ENCODE data around the gene MRPL2.

MRPL2 gene

DNA sequence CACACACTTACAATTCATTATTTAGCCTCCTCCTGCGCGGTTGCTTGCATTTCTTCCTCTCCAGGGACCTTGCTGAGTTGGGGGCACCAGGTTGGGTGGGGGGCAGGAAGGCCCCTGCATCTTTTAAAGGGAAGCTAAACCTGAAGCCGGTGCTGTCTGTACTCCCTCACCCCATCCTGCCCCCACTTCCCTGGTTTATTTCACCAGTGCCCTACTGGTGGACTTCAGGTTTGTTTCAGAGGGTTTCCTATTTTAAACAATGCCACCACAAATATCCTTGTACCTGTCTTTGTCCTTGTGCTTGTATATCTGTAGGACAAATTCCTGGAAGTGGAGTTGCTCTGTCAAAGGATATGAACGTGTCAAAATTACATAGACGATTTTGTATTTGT lies 37.9 kb upstream of the MRPL2 start:
- TF ChIP-seq, protein P1, sequence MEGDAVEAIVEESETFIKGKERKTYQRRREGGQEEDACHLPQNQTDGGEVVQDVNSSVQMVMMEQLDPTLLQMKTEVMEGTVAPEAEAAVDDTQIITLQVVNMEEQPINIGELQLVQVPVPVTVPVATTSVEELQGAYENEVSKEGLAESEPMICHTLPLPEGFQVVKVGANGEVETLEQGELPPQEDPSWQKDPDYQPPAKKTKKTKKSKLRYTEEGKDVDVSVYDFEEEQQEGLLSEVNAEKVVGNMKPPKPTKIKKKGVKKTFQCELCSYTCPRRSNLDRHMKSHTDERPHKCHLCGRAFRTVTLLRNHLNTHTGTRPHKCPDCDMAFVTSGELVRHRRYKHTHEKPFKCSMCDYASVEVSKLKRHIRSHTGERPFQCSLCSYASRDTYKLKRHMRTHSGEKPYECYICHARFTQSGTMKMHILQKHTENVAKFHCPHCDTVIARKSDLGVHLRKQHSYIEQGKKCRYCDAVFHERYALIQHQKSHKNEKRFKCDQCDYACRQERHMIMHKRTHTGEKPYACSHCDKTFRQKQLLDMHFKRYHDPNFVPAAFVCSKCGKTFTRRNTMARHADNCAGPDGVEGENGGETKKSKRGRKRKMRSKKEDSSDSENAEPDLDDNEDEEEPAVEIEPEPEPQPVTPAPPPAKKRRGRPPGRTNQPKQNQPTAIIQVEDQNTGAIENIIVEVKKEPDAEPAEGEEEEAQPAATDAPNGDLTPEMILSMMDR (conservative IDR thresholded peaks at IDR 0.05; ENCODE audit: low read depth, low read length), result no peak
- no peak overlapping the region for H3K4me3 ChIP-seq (ENCODE audit: low read length)
- no peak for DNase-seq (ENCODE audit: low read depth)

DNA sequence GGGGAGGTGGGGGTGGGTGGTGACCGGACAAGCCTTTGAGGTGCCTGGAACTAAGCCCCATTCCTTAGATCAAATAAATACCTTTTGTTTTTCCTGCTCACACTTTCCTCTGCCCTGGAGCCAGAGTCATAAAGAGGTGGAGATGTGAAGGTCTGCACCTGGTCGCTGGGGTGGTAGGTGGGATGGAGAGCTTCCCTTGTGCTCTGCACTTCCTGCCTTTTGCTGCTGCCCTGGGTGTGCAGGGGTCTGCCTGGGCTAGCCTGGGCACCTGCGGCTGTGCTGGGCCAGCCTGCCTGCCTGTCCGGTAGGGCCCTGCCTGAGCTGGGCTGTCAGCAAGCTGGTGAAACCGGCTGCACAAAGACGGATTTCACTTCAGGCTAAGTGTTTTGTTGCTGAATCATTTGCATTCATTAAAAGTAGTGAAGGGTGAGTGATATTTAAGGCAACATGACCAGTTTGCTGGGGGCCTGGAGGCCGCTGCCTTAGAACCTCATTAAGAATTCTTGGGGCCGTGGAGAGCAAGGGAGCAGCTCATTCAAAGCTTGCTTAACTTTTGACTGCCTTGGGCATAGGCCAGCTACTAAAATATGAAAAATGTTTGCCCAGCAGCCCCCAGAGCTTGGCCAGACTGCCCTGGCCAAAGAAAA lies 37.3 kb upstream of the MRPL2 start:
- no peak overlapping the region for H3K4me3 ChIP-seq (ENCODE audit: low read length)
- DNase-seq (ENCODE audit: low read depth), result peak; percentile 83
- TF ChIP-seq, protein P1 (conservative IDR thresholded peaks at IDR 0.05; ENCODE audit: low read depth, low read length), result no peak

DNA sequence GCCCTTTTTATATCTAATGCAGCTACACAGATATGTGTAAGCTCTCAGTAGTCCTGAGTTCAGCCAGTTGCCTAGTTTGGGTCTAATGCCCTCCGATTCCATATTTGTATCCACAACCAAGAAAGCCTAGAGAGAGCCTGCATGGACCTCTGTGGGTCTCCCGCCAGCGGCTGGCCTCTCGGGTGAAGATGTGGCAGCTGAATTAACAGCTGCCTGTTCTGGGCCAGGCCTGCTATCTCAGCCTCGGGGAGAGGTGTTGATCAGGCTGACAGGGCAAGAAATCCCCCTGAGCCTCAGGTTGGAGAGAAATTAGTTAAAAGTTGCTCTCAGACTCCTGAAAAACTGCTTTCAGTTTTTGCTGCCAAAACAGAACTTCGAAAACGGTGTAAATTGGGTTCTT lies 36.7 kb upstream of the MRPL2 start:
- no peak for DNase-seq (ENCODE audit: low read depth)
- H3K4me3 ChIP-seq (ENCODE audit: low read length), result no peak overlapping the region
- TF ChIP-seq, protein P1 (conservative IDR thresholded peaks at IDR 0.05; ENCODE audit: low read depth, low read length), result no peak

DNA sequence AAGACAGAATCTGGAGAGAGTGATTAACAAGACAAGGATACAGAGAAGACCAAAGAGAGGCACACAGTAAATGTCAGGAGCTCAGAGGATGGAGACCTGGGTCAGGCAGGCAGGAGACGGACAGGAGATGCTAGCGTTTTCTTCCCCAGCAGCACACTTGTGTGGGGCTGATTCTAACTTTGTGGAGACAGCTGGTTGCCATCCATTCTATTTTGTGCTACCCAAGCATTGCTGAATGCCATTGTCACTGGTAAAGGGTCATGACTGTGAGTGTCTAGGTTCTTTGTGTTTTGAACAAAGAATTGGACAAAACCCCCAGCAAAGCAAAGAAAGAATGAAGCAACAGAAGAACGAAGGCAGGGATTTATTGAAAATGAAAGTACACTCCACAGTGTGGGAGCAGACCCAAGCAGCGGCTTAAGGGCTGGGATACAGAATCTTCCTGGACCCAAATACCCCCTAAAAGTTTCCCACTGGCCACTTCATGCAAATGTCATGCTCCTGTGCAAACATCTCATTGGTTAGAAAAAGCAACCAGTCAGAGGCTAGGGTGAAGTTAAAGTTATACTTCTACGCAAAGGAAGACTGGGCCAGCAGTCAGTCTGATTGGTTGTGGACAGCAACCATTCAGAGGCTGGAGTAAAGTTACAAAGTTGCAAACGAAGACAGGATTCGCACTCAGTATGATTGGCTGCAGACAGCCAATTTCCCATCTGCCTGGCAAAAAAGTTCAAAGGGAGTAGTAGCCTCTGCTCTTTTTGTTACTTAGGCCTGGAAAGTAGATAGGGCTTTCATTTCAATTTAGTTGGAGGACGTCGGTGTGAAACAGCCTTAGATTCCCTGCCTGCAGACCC lies 34.4 kb upstream of the MRPL2 start:
- no peak for DNase-seq (ENCODE audit: low read depth)
- TF ChIP-seq, protein P1 (conservative IDR thresholded peaks at IDR 0.05; ENCODE audit: low read depth, low read length), result no peak
- H3K4me3 ChIP-seq (ENCODE audit: low read length), result no peak overlapping the region

DNA sequence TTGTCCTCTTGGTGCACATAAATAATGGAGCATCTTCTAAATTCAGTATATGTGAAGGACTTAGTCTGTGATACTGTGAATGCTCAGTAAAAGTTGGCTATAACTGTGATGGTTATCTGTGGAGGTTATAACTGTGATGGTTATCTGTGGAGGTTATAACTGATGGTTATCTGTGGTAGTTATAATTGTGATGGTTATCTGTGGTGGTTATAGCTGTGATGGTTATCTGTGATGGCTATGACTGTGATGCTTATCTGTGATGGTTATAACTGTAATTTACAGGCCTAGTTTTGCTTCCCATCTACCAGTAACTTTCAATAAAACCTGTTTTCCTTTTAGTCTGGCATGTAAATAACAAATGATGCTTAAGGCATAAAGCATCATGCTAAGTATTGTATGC lies 33.4 kb upstream of the MRPL2 start:
- DNase-seq (ENCODE audit: low read depth), result no peak
- TF ChIP-seq, protein P1 (conservative IDR thresholded peaks at IDR 0.05; ENCODE audit: low read depth, low read length), result no peak
- H3K4me3 ChIP-seq (ENCODE audit: low read length), result no peak overlapping the region

DNA sequence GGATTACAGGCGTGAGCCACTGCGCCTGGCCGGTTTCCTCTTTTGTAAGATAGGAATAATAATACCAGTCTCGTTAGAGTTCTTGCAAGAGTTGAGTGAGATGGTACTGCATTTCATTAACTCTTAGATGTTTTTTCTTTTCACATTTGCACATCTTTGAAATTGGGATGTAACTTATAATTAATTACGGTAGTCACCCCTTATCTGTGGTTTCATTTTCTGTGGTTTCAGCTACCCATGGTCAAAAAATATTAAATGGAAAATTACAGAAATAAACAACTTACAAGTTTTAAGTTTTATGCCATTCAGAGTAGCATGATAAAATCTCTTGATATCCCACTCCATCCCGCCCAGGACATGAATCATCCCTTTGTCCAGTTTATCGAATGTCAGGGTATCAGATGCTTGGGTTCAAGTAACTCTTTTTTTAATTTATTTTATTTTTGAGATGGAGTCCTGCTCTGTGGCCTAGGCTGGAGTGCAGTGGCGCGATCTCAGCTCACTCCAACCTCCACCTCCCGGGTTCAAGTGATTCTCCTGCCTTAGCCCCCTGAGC lies 32.3 kb upstream of the MRPL2 start:
- TF ChIP-seq, protein P1 (conservative IDR thresholded peaks at IDR 0.05; ENCODE audit: low read depth, low read length), result no peak
- no peak for DNase-seq (ENCODE audit: low read depth)
- H3K4me3 ChIP-seq (ENCODE audit: low read length), result no peak overlapping the region
